IMR-90 (cell line): ENCODE data around the gene PSG3. TPM values are rescaled to one million over a fixed set of nuclear protein-coding genes. Genes with fewer than 3 reads are reported as not detected.
"Not testable (repeated sequence)": the region's sequence is repeated elsewhere in the genome, so short reads cannot be mapped to it uniquely, and the experiment has no call there.

Experiments
- ATAC-seq: fragments of 200-7000 bp; cut with Tn5 transposase; 2 replicates; pipeline ENCODE4 v1.9.1; 2020; ENCODE audit warnings: low read depth, mild to moderate bottlenecking, moderate library complexity
- BruUV-seq: library from RNA; stranded (reverse); fragments of 400-500 nt; replicated peaks from 2 replicates; lab custom pipeline; 2021; lab: Mats Ljungman, UMichigan
- CTCF ChIA-PET: fragments of 300-600 bp; formaldehyde crosslinking; extraction: SDS; loops from one replicate; lab custom pipeline; 2021; ENCODE audit warnings: antibody characterized with exemption; lab: Yijun Ruan, JAX
- POLR2A ChIA-PET: fragments of 300-600 bp; sonication (Branson Sonifier 250); formaldehyde crosslinking; loops from one replicate; lab custom pipeline; 2022; ENCODE audit warnings: antibody characterized with exemption; ENCODE audit not compliant: unreplicated experiment; lab: Charles Lee
- DNase-seq: peaks from one replicate; pipeline ENCODE4 v3.0.0; 2013
- H2AFZ ChIP-seq: replicated peaks from 2 replicates; pipeline ENCODE3; 2013; ENCODE audit warnings: low read length, mild to moderate bottlenecking; ENCODE audit not compliant: poor library complexity
- H2AK5ac ChIP-seq: 2 replicates; pipeline ENCODE4 v1.6.1; 2013; ENCODE audit warnings: low read depth, low read length, inconsistent platforms
- H2AK9ac ChIP-seq: replicated peaks from 2 replicates; pipeline ENCODE3; 2013; ENCODE audit warnings: mild to moderate bottlenecking, low read depth, low read length, moderate library complexity; ENCODE audit not compliant: poor library complexity
- H2BK120ac ChIP-seq: 2 replicates; pipeline ENCODE4 v1.6.1; 2013; ENCODE audit warnings: low read depth, low read length, inconsistent platforms
- H2BK15ac ChIP-seq: 3 replicates; pipeline ENCODE4 v1.6.1; 2013; ENCODE audit warnings: low read depth, low read length, inconsistent platforms
- H2BK20ac ChIP-seq: 2 replicates; pipeline ENCODE4 v1.6.1; 2013; ENCODE audit warnings: low read depth, mild to moderate bottlenecking, inconsistent platforms, low read length, moderate library complexity
- H2BK5ac ChIP-seq: 2 replicates; pipeline ENCODE4 v1.6.1; 2013; ENCODE audit warnings: mild to moderate bottlenecking, low read depth, low read length, inconsistent platforms; ENCODE audit not compliant: poor library complexity, severe bottlenecking
- H3K14ac ChIP-seq: replicated peaks from 2 replicates; pipeline ENCODE4 v1.6.1; 2013; ENCODE audit warnings: low read depth, low read length, inconsistent platforms
- H3K18ac ChIP-seq: 2 replicates; pipeline ENCODE4 v1.6.1; 2013; ENCODE audit warnings: low read depth, low read length, control low read depth
- H3K23ac ChIP-seq: 2 replicates; pipeline ENCODE4 v1.6.1; 2013; ENCODE audit warnings: low read depth, low read length, inconsistent platforms
- H3K27ac ChIP-seq: 2 replicates; pipeline ENCODE4 v1.5.1; 2013; ENCODE audit warnings: mild to moderate bottlenecking, control low read depth, low read length; ENCODE audit not compliant: insufficient read depth
- H3K27me3 ChIP-seq: 2 replicates; pipeline ENCODE4 v1.6.1; 2013; ENCODE audit warnings: low read length; ENCODE audit not compliant: control insufficient read depth, insufficient read depth
- H3K36me3 ChIP-seq: 2 replicates; pipeline ENCODE4 v1.6.1; 2013; ENCODE audit warnings: low read length, mixed read lengths; ENCODE audit not compliant: control insufficient read depth, insufficient read depth
- H3K4ac ChIP-seq: 2 replicates; pipeline ENCODE4 v1.6.1; 2013; ENCODE audit warnings: low read depth, low read length, inconsistent platforms
- H3K4me1 ChIP-seq: 2 replicates; pipeline ENCODE4 v1.6.1; 2013; ENCODE audit warnings: low read length, mixed read lengths; ENCODE audit not compliant: control insufficient read depth, insufficient read depth
- H3K4me2 ChIP-seq: 2 replicates; pipeline ENCODE4 v1.6.1; 2013; ENCODE audit warnings: low read depth, mild to moderate bottlenecking, control low read depth, low read length, moderate library complexity
- H3K4me3 ChIP-seq: 2 replicates; pipeline ENCODE4 v1.5.1; 2013; ENCODE audit warnings: low read depth, mild to moderate bottlenecking, control low read depth, low read length, moderate library complexity; ENCODE audit not compliant: insufficient read depth
- H3K56ac ChIP-seq: 2 replicates; pipeline ENCODE4 v1.6.1; 2013; ENCODE audit warnings: low read length, inconsistent platforms; ENCODE audit not compliant: insufficient read depth; ENCODE audit errors: extremely low read depth
- H3K79me1 ChIP-seq, 2 experiments: 2 replicates each; pipeline ENCODE4 v1.6.1; 2013; ENCODE audit warnings: low read length in 2 of 2, inconsistent platforms in 1 of 2, low read depth in 1 of 2
- H3K9ac ChIP-seq: 2 replicates; pipeline ENCODE4 v1.6.1; 2013; ENCODE audit warnings: low read depth, low read length, control low read depth
- H3K9me1 ChIP-seq: 2 replicates; pipeline ENCODE4 v1.6.1; 2013; ENCODE audit warnings: low read length, inconsistent platforms; ENCODE audit not compliant: insufficient read depth
- H3K9me3 ChIP-seq: 2 replicates; pipeline ENCODE4 v1.6.1; 2013; ENCODE audit warnings: low read length; ENCODE audit not compliant: control insufficient read depth, insufficient read depth
- H4K20me1 ChIP-seq: 2 replicates; pipeline ENCODE4 v1.6.1; 2013; ENCODE audit warnings: low read length, inconsistent platforms; ENCODE audit not compliant: insufficient read depth
- H4K5ac ChIP-seq: 2 replicates; pipeline ENCODE4 v1.6.1; 2013; ENCODE audit warnings: mild to moderate bottlenecking, low read depth, low read length, control low read depth
- H4K8ac ChIP-seq, 2 experiments: 2 replicates each; pipeline ENCODE4 v1.6.1; 2013; ENCODE audit warnings: low read depth in 2 of 2, low read length in 2 of 2, control low read depth in 1 of 2, inconsistent platforms in 1 of 2
- H4K91ac ChIP-seq: 2 replicates; pipeline ENCODE4 v1.6.1; 2013; ENCODE audit warnings: low read depth, low read length, inconsistent platforms; ENCODE audit not compliant: insufficient read depth
- MAFK ChIP-seq: IDR thresholded peaks from 2 replicates; pipeline ENCODE4 v1.6.1; 2012; ENCODE audit warnings: low read depth, low read length, improper control_type of control experiment
- WGBS, 2 experiments: methylation state at CpG; one replicate each; pipeline versions ENCODE4 v1.1.5 to v1.1.7; 2013; ENCODE audit warnings: missing lambda C conversion rate in 2 of 2; ENCODE audit not compliant: insufficient read length in 1 of 2; ENCODE audit errors: extremely low coverage in 2 of 2; 5-methylcytosine and 5-hydroxymethylcytosine counted together
- dilution Hi-C: fragments of 300-500 bp; cut with HindIII; formaldehyde crosslinking; loops from one replicate; pipeline ENCODE4 v1.14.3; 2018; ENCODE audit warnings: low sequenced_read_pairs; ENCODE audit not compliant: unreplicated experiment
- in situ Hi-C: fragments of 300-500 bp; cut with MboI; formaldehyde crosslinking; loops from 3 replicates; pipeline ENCODE4 v1.14.3; 2019; ENCODE audit warnings: low sequenced_read_pairs, inconsistent platforms, mixed read lengths
- intact Hi-C: fragments of 100-400 bp; cut with micrococcal nuclease; formaldehyde crosslinking; loops from 2 replicates; pipeline ENCODE4 v1.10.0; 2022
- polyA plus RNA-seq, 3 experiments: library from polyadenylated mRNA; depleted of rRNA; stranded (reverse); fragments of >200 nt; gene quantifications; 2 replicates each; pipeline ENCODE4 v1.2.3, GENCODE V29; 2012; ENCODE audit warnings: low replicate concordance in 1 of 3
- total RNA-seq: library from RNA; depleted of rRNA; stranded (reverse); fragments of >200 nt; gene quantifications from 2 replicates; pipeline ENCODE4 v1.2.3, GENCODE V29; 2012; rRNA removed

Gene PSG3
- total and polyA plus RNA-seq, 2 of the 4 experiments (the other 2 are of a cell fraction): 0.03 TPM; not detected in 1

GRCh38 chr19:42674549-42674948 lies 65.7 kb downstream of the PSG3 start:
- H3K27ac ChIP-seq, H4K8ac ChIP-seq, H3K4me2 ChIP-seq, H3K27me3 ChIP-seq, H4K91ac ChIP-seq, DNase-seq, ATAC-seq, H2BK120ac ChIP-seq, H3K9me3 ChIP-seq, H3K4me3 ChIP-seq, H2BK15ac ChIP-seq, H2BK20ac ChIP-seq, BruUV-seq, H3K4me1 ChIP-seq, H3K23ac ChIP-seq, CTCF ChIA-PET, H2BK5ac ChIP-seq, intact Hi-C loops, H2AK5ac ChIP-seq, H3K9me1 ChIP-seq, H3K9ac ChIP-seq, POLR2A ChIA-PET, H4K5ac ChIP-seq, H4K20me1 ChIP-seq, H3K79me1 ChIP-seq, in situ Hi-C loops, H3K36me3 ChIP-seq, H3K18ac ChIP-seq, H2AFZ ChIP-seq, H2AK9ac ChIP-seq, H3K56ac ChIP-seq, dilution Hi-C loops, H3K14ac ChIP-seq, H3K4ac ChIP-seq: not testable (repeated sequence)
- TF ChIP-seq MAFK: peak; percentile 87
- 40% methylated on average over 1 of the region's 1 CpG; no CpG with 5 or more reads in 1 of the 2 experiments for WGBS, 2 experiments

Other genes starting within 250 kb of the PSG3 start
- gene CEACAM1, start 212.0 kb downstream of the PSG3 start, total RNA-seq: not detected in 2 replicates
- gene CEACAM1, start 212.0 kb downstream of the PSG3 start, polyA plus RNA-seq (2012; rRNA removed): not detected in 2 replicates
- gene CEACAM8, start 145.6 kb downstream of the PSG3 start, total RNA-seq: not detected in 2 replicates
- gene CEACAM8, start 145.6 kb downstream of the PSG3 start, polyA plus RNA-seq (2012; rRNA removed): not detected in 2 replicates
- gene PSG8, start 25.2 kb upstream of the PSG3 start, total RNA-seq: 0.18 TPM in 1 of 2 replicates, not detected in the other
- gene PSG8, start 25.2 kb upstream of the PSG3 start, polyA plus RNA-seq (2012; rRNA removed): 0.10 TPM in 1 of 2 replicates, not detected in the other
- gene PSG1, start 139.2 kb upstream of the PSG3 start, total RNA-seq: 0.90 and 1.1 TPM in 2 replicates
- gene PSG1, start 139.2 kb upstream of the PSG3 start, polyA plus RNA-seq (2012; rRNA removed): 2.5 and 2.7 TPM in 2 replicates
- 0.18 TPM in 1 of 2 replicates, not detected in the other for gene PSG6, start 177.4 kb upstream of the PSG3 start, total RNA-seq
- 0.07 TPM in 1 of 2 replicates, not detected in the other for gene PSG6, start 177.4 kb upstream of the PSG3 start, polyA plus RNA-seq (2012; rRNA removed)
- under 0.01 and 0.28 TPM in 2 replicates for gene PSG7, start 196.7 kb upstream of the PSG3 start, total RNA-seq
- gene PSG7, start 196.7 kb upstream of the PSG3 start, polyA plus RNA-seq (2012; rRNA removed): 0.24 and 0.26 TPM in 2 replicates